RWPE2 (cell line): ENCODE measurements around the gene MAP3K15.

Experiments used
- ATAC-seq: fragments of 200-7000 bp; cut with Tn5 transposase; 3 replicates; pipeline ENCODE4 v1.9.1; 2021; ENCODE audit warnings: low read depth
- DNase-seq: peaks from one replicate; pipeline ENCODE4 v3.0.0-alpha.2; 2020; ENCODE audit warnings: low spot score
- H3K27ac ChIP-seq: fragments of 450-650 bp; 2 replicates; pipeline ENCODE4 v1.5.1; 2017; ENCODE audit warnings: mild to moderate bottlenecking; ENCODE audit not compliant: poor library complexity, severe bottlenecking
- H3K27me3 ChIP-seq: fragments of 250-450 bp; sonication (Bioruptor Pico); 2 replicates; pipeline ENCODE4 v1.5.1; 2021; ENCODE audit warnings: mild to moderate bottlenecking, moderate library complexity; ENCODE audit not compliant: insufficient read depth, poor library complexity, severe bottlenecking
- H3K36me3 ChIP-seq: fragments of 250-450 bp; sonication (Bioruptor Pico); 2 replicates; pipeline ENCODE4 v1.5.1; 2020; ENCODE audit warnings: low read depth, mild to moderate bottlenecking, moderate library complexity
- H3K4me1 ChIP-seq: fragments of 250-450 bp; sonication (Bioruptor Pico); 2 replicates; pipeline ENCODE4 v1.5.1; 2021; ENCODE audit warnings: mild to moderate bottlenecking, moderate library complexity; ENCODE audit not compliant: insufficient read depth, poor library complexity, severe bottlenecking
- H3K4me3 ChIP-seq: fragments of 250-450 bp; sonication (Bioruptor Pico); 2 replicates; pipeline ENCODE4 v1.5.1; 2021; ENCODE audit warnings: mild to moderate bottlenecking, moderate library complexity; ENCODE audit not compliant: severe bottlenecking
- H3K9me3 ChIP-seq: fragments of 250-450 bp; sonication (Bioruptor Pico); 2 replicates; pipeline ENCODE4 v1.5.1; 2021; ENCODE audit warnings: mild to moderate bottlenecking, moderate library complexity; ENCODE audit not compliant: severe bottlenecking
- TF ChIP-seq, protein P1 (sequence below): fragments of 450-650 bp; IDR thresholded peaks from one replicate; pipeline ENCODE4 v1.5.1; 2017; ENCODE audit warnings: mild to moderate bottlenecking, moderate library complexity; ENCODE audit not compliant: poor library complexity, severe bottlenecking

The MAP3K15 gene

DNA sequence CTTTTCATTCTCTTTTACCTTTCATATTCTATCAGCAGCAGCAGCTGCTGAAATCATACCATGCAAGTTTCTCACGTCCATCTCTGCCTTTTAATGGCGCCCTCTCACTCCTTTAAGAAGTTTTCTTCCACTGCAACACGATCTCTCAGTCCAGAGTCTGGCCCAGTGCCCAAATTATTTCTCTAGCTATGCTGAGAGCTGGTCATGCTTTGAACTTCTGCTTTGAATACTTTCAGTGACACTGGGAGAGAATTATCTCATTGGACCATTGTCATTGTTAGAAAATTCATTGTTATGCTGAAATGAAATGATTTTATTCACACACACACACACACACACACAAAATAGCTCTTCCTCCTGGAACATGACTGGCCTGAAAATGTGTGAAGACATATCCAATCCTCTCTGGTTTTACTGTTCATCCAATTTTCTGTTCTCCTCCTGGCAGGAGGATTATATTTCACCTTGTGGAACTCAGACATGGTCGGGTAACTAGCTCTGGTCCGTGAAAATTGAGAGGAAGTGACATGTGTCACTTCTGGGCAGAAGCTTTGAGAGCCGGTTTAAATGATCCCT, 172.9 kb downstream of the MAP3K15 start:
- DNase-seq: no peak

DNA sequence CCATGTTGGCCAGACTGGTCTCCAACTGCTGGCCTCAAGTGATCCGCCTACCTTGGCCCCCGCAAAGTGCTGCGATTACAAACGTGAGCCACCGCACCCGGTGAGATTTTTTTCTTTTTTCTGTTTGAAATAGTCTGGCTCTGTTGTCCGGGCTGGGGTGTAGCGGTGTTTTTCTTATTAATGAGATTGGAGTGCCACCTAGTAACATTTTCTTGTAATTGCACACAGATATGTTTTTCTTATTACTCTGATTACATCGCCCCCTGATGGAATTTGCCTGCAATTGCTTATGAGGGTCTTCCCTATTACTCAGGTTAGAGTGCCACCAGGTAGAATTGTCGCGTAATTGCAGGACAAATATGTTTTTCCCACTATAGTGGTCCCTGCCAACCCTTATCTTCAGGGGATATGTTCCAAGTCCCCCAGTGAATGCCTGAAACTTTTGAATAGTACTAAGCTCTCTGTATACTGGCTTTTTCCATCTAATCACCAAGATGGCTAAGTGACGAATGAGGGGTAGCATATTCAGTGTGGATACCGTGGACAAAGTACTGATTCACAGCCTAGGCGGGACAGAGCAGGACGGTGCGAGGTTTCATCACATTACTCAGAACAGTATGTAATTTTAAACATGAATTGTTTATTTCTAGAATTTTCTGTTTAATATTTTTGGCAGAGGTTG, 180.2 kb downstream of the MAP3K15 start:
- Histone ChIP-seq H3K27ac (no peak overlapping the region), H3K36me3 (no peaks in the 10 kb centered on the region), H3K4me1 (no peaks in the 10 kb centered on the region), H3K4me3 (no peak overlapping the region), H3K27me3 (no peaks in the 10 kb centered on the region), H3K9me3 (no peaks in the 10 kb centered on the region)
- no peak for DNase-seq
- no peak for ATAC-seq
- TF ChIP-seq, protein P1, sequence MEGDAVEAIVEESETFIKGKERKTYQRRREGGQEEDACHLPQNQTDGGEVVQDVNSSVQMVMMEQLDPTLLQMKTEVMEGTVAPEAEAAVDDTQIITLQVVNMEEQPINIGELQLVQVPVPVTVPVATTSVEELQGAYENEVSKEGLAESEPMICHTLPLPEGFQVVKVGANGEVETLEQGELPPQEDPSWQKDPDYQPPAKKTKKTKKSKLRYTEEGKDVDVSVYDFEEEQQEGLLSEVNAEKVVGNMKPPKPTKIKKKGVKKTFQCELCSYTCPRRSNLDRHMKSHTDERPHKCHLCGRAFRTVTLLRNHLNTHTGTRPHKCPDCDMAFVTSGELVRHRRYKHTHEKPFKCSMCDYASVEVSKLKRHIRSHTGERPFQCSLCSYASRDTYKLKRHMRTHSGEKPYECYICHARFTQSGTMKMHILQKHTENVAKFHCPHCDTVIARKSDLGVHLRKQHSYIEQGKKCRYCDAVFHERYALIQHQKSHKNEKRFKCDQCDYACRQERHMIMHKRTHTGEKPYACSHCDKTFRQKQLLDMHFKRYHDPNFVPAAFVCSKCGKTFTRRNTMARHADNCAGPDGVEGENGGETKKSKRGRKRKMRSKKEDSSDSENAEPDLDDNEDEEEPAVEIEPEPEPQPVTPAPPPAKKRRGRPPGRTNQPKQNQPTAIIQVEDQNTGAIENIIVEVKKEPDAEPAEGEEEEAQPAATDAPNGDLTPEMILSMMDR: no peak

More for the DNA sequence above, 172.9 kb downstream of the MAP3K15 start:
- TF ChIP-seq, protein P1: no peak
- Histone ChIP-seq H3K27me3 (no peaks in the 10 kb centered on the region), H3K9me3 (no peaks in the 10 kb centered on the region), H3K36me3 (no peaks in the 10 kb centered on the region), H3K27ac (no peak overlapping the region), H3K4me3 (no peak overlapping the region), H3K4me1 (no peaks in the 10 kb centered on the region)
- no peak for ATAC-seq

DNA sequence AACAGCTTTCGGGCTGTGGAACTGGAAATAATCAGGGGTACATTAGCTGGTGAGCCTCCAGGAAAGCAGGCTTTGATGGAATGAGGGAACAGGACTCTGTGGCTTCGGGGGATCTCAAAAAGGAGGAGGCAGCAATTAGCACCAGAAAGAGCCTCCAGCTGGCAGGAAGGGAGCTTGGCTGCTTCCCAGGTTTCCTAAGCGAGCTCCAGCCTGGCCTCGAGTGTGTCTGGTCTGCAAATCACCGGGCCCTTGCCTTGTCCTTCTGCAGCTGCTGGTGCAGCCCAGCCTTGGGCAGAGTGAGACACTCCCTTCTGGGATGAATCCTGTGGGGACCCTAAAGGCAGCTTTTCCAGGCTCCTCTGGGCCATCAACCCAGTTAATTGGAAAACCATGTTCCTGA, 182.3 kb downstream of the MAP3K15 start:
- H3K36me3 ChIP-seq: no peaks in the 10 kb centered on the region
- TF ChIP-seq, protein P1: no peak
- ATAC-seq (no peak), DNase-seq (no peak)
- no peak overlapping the region for H3K27ac ChIP-seq
- H3K4me3 ChIP-seq: no peak overlapping the region
- H3K4me1 ChIP-seq: no peaks in the 10 kb centered on the region
- H3K27me3 ChIP-seq: no peaks in the 10 kb centered on the region
- no peaks in the 10 kb centered on the region for H3K9me3 ChIP-seq

DNA sequence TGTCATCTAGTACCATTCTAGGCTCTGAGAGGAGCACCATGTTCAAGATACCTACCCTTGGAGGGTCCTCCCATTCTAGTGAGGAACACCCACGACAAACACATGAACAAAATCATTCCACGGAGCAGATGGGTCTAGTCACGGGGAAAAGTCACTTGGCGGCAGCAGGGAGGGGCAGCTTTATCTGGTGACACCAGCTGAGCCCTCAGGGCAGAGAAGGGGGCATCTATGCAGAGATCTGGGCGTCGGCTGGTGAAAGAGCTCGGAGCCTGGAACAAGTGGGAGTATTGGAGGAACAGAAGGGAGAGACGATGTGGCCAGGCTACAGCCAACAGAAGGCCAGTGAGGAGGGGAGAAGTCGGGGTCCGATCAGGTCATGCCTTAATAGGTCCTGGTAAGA, 183.5 kb downstream of the MAP3K15 start:
- no peak overlapping the region for H3K4me3 ChIP-seq
- H3K4me1 ChIP-seq: no peaks in the 10 kb centered on the region
- TF ChIP-seq, protein P1: no peak
- H3K27ac ChIP-seq: no peak overlapping the region
- no peaks in the 10 kb centered on the region for H3K27me3 ChIP-seq
- no peaks in the 10 kb centered on the region for H3K9me3 ChIP-seq
- DNase-seq (no peak), ATAC-seq (no peak)
- no peaks in the 10 kb centered on the region for H3K36me3 ChIP-seq

DNA sequence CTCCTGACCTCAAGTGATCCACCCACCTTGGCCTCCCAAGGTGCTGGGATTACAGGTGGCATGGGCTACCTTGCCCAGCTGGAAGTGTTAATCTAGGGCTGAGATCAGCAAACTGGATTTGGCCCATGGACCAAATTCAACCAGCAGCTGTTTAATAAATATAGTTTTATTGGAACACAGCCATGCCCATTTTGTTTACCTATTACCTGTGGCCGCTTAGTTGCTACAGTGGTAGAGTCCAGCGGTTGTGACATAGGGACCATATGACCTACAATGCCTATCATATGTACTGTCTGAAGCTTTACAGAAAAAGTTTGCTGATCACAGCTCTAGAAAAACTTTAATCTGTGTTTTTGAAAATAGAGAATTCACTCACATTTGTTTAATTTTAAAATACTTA, 188.7 kb downstream of the MAP3K15 start:
- no peak for DNase-seq
- no peaks in the 10 kb centered on the region for H3K4me1 ChIP-seq
- H3K27me3 ChIP-seq: no peaks in the 10 kb centered on the region
- H3K27ac ChIP-seq: no peak overlapping the region
- H3K36me3 ChIP-seq: no peaks in the 10 kb centered on the region
- TF ChIP-seq, protein P1: no peak
- H3K4me3 ChIP-seq: no peak overlapping the region
- ATAC-seq: no peak
- H3K9me3 ChIP-seq: no peaks in the 10 kb centered on the region
